HG03135 (cell line): ENCODE data around the gene GLG1.

Experiments
- ATAC-seq: cut with Tn5 transposase; IDR thresholded peaks from one replicate; pipeline ENCODE4 v1.9.1; 2021; ENCODE audit warnings: mild to moderate bottlenecking, moderate library complexity; ENCODE audit not compliant: unreplicated experiment

GLG1 gene

DNA sequence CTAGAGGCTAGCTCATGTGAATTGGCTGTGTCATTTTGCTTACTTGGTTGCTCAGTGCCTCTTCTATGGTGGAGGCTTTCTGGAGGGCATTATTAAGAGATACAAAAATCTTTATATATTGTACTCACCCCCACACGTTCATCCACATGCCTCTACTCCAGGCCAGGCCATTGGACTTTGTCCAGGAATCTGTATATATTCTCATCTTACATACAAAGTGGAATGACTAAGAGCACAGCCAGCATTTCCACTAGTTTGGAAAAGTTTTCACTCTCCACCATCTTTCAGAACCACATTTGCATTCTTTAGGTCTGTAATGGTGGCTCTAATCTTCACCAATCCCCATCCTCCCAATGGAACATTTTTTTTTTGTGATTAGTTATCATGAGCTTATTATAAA, 4.8 kb upstream of the GLG1 start:
- ATAC-seq = no peak

DNA sequence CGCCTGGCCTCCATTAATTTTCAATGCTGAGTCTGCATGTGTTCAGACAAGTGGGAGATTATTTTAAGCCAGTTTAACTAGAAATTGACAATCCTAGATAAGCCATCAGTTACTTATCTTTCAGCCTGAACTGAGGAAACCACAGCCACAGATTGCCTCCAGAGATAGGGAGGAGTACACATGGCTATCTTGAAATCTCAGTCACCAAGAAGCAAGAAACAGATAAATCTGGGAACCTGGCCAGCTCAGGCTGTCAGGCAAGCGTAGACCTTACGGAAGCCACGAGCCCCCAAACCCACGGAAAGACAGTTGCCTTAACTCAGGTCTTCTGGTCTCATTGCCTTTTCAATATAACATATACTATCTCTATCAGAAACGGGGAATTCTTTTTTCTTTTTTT, 2.0 kb upstream of the GLG1 start:
- no peak for ATAC-seq

DNA sequence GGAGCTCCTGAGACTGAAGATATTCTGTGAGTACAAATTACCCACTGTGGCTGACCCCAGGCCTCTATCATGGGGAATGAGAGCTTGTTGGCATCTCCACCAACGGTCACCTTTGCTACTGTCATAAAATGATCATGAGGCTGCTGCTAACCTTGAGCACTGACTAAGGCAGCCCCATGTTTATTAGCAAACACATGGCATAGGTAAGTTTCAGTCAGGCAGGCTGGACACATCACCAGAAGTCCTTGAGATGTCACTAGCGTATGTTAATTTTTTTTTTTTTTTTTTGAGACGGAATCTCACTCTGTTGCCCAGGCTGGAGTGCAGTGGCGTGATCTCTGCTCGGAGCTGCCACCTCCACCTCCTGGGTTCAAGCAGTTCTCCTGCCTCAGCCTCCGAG, 1.5 kb upstream of the GLG1 start:
- no peak for ATAC-seq

DNA sequence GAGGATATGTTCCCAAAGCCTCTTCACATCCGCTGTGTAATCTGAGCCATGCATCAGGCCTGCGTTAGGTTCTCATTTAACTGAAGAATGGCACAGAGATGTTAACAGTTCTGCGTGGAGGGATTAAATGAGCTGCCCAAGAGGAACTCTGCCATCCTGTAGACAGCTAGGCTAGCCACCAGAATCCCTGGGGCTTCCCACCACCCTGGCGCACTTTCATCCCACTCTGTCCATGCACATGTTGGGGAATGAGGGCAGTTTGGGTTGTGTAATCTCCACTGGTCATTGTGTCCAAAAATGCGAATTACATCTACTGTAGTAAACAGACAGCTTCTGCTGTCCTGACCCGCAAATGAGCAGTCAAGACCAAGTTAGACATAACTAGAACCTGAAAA, 1.0 kb upstream of the GLG1 start:
- no peak for ATAC-seq

DNA sequence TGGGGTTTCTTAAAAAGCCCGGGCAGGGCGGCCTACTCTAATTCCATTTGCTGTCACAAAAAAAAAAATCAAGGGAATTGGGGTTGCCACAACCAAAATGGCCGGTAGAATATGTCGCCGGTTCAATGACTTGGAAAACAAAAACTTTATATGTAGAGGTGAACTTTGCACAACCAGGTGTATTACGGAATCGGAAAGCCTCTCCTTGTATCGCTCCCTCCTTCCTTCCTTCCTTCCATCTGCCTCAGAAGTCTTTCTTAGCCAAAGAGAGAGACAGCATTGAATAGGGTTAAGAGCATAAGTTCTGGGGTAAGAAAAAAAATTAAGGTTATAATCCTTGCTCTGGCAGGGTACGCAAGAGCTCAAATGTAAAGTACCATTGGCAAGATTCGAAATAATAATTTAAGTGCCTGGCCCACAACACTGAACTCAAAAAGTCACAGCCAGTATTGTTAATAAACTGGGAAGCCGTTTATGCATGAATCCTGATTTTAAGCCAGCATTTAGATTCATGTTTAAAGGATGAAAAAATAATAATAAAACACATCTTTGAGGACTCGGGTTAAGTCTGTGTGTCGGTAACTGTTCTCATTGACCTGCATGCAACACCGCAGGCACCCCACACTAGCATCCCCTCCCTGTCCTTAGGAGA, 522 bp upstream of the GLG1 start:
- ATAC-seq = peak; percentile 29

DNA sequence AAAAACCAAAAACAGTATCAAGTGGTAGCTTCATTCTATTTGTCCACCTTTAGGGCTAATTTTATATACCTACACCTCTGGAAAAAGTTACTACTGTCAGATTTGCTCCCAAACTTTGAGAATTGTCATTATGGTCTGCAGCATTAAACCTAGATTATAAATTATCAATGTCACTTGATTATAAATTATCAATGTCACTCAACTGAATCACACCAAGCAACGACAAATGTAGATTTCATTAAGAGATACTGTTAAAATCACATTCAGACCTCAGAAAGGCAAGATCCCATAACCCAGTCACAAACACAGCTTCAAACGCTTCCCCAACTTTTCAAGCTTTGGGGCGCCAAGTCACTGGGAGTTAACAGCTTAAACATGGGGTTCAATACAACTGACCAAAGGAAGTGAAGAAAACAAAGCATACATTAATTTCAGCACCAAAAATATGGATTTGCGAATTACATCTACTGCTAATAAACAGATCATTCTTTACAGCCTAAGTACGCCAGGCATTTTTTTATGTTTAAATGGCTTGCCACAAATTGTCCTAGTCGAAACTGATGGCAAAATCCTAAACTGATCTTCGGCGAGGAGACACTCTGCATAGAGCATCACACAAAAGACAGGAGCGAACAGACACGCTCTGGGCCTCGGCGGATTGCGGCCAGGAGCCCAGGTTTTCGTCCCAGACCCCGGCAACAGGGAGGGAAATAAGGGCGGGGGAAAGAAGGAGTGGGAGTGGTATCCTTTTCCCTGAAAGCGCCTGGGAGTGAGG, 981 bp downstream of the GLG1 start:
- no peak for ATAC-seq

DNA sequence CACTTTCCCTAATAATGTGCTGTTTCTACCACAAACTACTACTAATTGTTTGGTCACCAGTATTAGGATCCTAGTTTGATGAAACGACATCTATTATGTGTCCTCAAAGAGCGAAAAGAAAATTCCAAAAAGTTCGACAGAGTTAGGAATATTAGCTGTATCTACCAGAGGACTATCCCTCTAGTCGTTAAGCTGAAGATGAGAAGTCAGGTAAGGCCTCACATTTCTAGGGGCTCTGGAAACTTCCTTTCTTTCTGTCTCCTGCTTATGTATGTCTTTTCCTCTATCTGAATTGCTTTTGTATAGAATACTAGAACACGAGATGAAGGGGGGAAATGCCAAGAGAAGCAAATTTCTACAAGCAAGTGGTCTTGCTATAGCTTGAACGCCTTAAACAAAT, 1.6 kb downstream of the GLG1 start:
- no peak for ATAC-seq

DNA sequence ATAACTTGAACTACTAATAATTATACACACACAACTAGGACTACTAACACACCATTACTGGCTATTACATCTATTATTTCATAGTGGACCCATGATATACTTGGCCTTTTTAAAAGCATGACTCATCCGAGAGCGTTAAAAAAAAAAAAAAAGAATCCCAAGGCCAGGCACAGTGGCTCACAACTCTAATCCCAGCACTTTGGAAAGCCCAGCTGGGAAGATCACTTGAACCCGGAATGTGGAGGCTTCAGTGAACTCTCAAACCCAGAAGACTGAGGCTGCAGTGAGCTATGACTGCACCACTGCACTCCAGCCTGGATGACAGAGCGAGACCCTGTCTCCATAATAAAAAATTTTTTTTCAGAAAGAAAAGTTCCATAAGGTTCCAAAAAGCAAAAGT, 3.1 kb downstream of the GLG1 start:
- ATAC-seq = no peak

DNA sequence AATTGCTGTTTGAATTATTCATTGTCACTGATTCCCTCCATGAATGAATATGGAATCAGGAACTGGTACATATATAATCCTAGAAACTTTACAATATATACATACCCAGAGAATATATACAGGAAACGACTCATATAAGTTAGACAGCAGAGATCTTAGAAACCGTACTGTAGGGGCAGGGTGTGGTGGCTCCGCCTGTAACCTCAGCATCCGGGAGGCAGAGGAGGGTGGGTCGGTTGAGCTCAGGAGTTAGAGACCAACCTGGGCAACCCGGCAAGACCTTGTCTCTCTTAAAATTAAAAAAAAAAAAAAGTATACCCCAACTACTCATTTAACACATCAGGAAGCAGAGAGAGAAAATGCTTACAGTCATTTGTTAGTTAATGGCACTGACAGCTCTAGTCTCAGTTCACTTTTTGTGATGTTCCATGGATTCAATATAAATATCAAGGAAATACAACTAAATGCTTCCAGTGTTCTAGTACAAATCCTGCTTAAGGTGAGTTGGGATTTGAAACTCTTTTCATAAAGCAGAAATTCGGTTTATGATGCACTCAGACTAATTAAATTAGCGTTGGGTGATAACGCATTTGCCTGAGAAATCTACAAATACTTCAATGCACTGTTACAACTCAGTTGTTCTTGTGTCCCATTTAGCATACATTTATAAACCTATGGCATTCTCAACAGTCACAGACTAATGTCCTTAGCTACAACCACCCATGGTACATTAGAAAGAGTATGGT, 5.6 kb downstream of the GLG1 start:
- peak; percentile 49 for ATAC-seq

DNA sequence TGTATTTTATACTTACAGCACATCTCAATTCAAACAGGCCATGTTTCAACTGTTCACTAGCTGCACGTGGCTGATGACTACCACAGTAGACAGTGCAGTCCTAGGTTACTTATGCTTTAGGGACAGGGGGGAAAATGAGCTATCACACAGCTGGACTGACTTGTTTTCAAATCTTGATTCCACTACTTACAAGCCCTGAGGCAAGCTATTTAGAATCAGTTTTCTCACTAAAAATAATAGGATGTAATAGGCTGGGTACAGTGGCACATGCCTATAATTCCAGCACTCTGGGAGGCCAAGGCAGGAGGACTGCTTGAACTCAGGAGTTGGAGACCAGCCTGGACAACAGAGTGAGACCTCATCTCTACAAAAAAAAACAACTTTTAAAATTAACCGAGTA, 10.3 kb downstream of the GLG1 start:
- ATAC-seq = no peak

DNA sequence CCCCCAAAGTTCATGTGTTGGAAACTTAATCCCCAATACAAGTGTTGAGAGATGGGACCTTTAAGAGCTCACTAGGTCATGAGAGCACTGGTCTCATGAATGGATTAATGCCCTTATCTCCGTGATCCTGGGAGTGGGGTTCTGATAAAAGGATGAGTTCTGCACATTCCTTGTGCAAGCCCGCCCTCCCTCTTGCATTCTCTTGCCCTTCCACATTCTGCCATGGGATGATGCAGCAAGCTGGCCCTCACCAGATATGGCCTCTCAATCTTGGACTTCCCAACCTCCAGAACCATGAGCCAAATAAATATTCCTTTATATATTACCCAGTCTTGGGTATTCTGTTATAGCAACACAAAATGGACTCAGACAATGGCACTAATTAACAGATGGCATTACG, 14.1 kb downstream of the GLG1 start:
- no peak for ATAC-seq

DNA sequence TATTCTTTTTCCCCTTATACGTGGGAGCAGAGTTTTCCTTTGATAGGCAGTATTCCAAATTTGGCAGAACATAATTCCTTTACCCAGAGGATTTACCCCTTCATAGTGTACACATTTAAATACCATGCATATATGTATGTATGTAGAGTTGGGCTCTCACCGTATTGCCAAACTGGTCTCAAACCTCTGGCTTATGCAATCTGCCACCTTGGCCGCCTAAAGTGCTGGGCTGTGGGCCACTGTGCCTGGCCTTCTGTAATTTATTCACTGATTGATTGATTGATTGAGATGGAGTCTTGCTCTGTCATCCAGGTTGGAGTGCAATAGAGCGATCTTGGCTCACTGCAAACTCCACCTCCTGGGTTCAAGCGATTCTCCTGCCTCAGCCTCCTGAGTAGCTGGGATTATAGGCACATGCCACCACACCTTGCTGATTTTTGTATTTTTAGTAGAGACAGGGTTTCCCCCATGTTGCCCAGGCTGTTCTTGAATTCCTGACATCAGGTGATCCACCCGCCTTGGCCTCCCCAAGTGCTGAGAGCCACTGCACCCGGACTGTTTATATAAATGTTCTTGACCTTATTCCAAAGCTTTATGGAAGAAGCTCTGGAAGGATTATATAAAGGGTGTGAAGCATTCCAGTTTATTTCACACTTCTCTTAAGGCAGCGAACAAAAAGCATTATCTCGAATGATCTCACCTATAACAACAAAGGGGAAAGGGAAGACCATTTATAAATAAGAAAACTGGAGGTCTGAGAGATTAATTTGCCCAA, 14.9 kb downstream of the GLG1 start:
- ATAC-seq = no peak

DNA sequence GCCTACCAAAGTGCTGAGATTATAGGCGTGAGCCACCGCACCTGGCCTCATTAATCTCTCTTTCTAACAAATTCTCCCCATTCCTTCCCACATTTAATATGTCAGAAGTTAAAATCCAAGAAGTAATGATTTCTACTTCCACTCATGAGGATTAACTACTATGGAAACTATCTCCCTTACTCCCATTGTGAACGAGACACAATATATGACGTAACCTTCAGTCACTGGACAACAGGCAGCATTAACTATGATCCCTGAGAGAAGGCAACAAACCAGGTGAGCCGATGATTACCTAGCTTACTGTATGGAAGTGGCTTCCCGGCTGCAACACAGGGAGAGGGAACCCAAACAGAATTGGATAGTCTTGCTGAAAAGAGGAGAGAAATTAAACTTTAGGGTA, 20.0 kb downstream of the GLG1 start:
- ATAC-seq = no peak

DNA sequence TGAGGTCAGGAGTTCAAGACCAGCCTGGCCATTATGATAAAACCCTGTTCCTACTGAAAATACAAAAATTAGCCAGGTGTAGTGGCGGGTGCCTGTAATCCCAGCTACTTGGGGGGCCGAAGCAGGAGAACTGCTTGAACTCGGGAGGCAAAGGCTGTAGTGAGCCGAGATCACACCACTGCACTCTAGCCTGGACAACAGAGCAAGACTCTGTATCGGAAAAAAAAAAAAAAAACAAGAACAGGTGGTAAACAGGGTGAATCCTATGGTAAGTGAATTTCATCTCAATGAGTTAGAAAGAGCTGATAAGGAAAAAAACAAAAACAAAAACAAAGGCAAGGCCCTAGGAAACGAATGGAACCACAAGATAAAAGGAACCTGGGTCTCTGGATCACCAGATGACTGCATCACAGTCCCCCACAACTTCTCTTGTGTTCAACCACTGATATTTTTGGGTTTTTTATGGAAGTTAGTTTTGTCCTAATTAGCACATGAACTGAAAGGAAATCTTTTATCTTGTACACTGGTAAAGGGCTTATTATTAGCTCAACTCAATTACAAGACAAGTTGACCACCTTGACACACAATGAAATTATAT, 21.0 kb downstream of the GLG1 start:
- ATAC-seq = no peak

DNA sequence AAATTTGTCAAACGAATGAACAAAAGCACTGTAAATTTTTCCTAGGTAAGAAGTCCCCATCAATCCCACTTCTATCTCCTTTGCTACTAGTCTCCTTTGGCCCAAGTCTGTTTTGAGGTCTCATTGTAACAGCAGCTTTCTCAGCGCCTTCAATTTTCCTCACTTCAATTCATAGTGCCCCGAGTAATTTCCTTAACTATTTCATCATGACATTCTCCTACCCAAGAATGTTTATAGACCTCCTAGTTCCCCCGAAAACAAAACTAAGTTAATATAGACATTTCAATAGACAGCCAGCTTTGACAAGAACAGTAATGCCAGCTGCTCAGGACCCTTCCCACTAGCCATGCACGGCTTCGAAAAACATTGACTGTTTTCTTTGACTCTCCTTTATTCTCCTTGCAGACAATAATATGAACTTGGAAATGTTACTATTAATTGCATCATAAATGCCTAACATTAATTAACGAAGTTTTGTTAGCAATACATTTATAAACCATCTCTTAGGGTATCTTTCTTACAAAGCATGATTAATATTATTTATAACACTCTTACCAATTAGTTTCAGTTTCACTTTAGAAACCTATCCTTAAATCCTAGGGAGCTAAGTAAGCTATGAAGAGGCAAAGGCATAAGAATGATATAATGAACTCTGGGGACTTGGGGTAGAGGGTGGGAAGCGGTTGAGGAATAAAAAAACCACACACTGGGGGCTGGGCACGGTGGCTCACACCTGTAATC, 22.8 kb downstream of the GLG1 start:
- no peak for ATAC-seq

DNA sequence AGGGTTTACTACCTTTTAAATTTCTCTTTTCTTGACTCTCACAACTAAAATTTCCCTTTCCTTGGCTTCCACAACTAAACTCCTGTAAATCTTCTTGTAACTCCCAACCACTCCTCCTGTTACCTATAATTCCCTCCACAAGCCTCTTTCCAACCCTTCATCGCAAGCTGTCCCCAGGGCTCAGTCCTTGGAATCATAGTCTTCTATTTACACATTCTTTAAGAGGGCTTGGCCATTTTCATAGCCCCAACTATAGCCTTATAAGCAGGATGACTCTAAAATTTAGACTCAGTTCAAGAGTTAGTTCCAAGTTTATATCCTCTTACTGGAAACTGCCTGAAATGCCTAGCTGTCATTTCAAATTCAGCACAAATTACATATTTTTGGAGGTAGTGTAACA, 23.9 kb downstream of the GLG1 start:
- ATAC-seq = no peak

DNA sequence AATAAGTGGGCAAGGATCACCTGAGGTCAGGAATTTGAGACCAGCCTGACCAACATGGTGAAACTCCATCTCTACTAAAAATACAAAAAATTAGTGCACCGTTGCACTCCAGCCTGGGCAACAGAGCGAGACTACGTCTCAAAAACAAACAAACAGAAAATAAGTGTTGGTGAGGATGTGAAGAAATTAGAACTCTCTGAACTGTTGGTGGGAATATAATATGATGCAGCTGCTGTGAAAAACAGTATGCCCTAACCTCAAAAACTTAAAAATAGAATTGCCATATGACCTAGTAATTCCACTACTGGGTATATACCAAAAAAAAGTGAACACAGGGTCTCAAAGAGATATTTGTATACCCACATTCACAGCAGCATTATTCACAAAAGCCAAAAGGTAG, 26.1 kb downstream of the GLG1 start:
- ATAC-seq = no peak

DNA sequence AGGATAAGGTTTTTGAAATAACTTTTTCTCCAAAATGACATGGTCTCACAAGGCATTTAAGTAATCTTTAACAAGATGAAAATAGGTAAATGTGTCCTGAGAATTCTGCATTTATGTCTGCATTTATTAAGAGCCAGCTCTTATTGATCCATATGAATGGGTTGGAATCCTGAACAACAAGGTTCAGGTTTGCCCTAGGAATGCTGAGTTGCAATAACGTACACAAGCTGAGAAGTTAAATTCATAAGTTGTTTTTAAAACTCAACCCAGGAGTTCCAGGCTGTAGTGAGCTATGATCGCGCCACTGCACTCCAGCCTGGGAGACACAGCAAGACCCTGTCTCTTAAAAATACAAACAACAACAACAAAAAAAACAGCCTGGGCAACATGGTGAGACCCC, 28.1 kb downstream of the GLG1 start:
- no peak for ATAC-seq

DNA sequence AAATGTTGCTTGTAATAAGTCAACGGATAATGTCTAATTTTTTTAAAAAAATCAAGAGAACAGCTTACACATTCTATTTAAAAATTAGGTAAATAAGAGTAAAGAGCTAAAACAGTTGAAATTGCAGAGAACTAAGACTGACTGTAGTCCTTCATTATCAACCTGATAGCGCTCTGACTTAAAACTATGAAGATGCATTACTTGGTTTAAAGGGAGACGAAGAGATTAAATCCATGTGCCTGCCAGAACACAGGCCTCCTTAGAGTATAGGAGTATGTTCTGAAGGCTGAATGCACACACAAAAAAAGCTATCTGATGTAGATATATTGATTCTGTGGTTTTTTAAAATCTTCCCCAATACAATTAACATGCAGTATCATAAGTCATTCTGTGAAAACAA, 28.5 kb downstream of the GLG1 start:
- no peak for ATAC-seq

DNA sequence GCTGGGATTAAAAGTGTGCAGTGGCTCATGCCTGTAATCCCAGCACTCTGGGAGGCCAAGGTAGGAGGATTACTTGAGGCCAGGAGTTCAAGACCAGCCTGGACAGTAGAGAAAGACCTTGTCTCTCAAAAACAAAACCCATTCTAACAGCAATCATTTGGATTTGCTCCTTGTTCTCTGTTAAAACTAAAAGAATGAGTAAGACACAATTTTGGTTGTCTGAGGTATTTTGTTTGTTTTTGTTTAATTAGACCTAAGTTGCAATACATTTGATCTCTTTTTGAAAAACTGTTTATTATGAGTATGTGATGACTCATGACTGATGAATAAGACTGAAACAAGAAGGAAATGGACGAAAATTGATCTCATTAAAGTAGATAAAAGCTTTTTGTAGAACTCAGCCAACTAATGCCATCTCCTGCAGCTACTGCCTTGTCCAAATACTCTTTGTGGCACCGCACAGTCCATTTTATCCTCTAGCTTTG, 29.0 kb downstream of the GLG1 start:
- ATAC-seq = no peak
